Large intestine (tissue), 3 donors: Measurements from ENCODE around the gene CPNE6. TPM values are rescaled to one million over a fixed set of nuclear protein-coding genes. Genes with fewer than 3 reads are reported as not detected.

Source experiments
- DNase-seq, 2 donors: peaks; one replicate each; pipeline versions ENCODE4 v3.0.0 to v3.0.0-alpha.2; 2013
- H3K27ac ChIP-seq: one replicate; pipeline ENCODE4 v1.5.1; 2013; ENCODE audit warnings: low read length
- H3K27me3 ChIP-seq: 2 replicates; pipeline ENCODE4 v1.6.1; 2013; ENCODE audit warnings: low read length; ENCODE audit not compliant: control insufficient read depth, insufficient read depth
- H3K36me3 ChIP-seq: 2 replicates; pipeline ENCODE4 v1.6.1; 2013; ENCODE audit warnings: low read length; ENCODE audit not compliant: control insufficient read depth, insufficient read depth
- H3K4me1 ChIP-seq: one replicate; pipeline ENCODE4 v1.6.1; 2013; ENCODE audit warnings: low read length; ENCODE audit not compliant: control insufficient read depth, insufficient read depth
- H3K4me3 ChIP-seq: one replicate; pipeline ENCODE4 v1.5.1; 2013; ENCODE audit warnings: low read length
- H3K9me3 ChIP-seq: one replicate; pipeline ENCODE4 v1.6.1; 2013; ENCODE audit warnings: mild to moderate bottlenecking, low read depth, low read length, moderate library complexity; ENCODE audit not compliant: control insufficient read depth
- WGBS: methylation state at CpG from one replicate; pipeline ENCODE4 v1.1.5; 2013; ENCODE audit warnings: low lambda C conversion rate; ENCODE audit not compliant: insufficient coverage; 5-methylcytosine and 5-hydroxymethylcytosine counted together
- polyA plus RNA-seq: library from polyadenylated mRNA; unstranded; fragments of 120-200 nt; gene quantifications from one replicate; pipeline ENCODE4 v1.2.1, GENCODE V29; 2013

The CPNE6 gene
- polyA plus RNA-seq, 1 donor, result 0.31 TPM

DNA sequence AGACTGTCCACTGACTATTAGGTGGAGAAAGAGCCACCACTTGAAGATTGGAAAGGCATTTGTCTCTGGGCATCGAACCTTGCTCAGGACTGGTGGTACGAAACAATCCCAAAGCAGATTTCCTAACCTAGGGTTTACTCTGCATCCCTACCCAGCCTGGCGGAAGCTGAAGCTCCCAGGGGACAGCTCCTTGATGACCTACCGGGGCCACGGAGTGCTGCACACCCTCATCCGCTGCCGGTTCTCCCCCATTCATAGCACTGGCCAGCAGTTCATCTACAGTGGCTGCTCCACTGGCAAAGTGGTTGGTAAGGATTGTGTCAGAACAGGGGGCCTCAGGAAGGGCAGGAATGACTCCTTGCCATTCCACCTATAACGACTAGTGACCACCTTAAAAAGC lies 49.8 kb downstream of the CPNE6 start:
- DNase-seq, result no peak
- no peak overlapping the region for H3K27ac ChIP-seq
- H3K27me3 ChIP-seq, result no peaks in the 10 kb centered on the region
- H3K4me3 ChIP-seq, result no peak overlapping the region
- H3K9me3 ChIP-seq, result no peaks in the 10 kb centered on the region
- no CpG with 5 or more reads among the region's 8 CpGs for WGBS
- no peaks in the 10 kb centered on the region for H3K4me1 ChIP-seq
- H3K36me3 ChIP-seq, result peaks cover 70% of the 10 kb centered on the region

DNA sequence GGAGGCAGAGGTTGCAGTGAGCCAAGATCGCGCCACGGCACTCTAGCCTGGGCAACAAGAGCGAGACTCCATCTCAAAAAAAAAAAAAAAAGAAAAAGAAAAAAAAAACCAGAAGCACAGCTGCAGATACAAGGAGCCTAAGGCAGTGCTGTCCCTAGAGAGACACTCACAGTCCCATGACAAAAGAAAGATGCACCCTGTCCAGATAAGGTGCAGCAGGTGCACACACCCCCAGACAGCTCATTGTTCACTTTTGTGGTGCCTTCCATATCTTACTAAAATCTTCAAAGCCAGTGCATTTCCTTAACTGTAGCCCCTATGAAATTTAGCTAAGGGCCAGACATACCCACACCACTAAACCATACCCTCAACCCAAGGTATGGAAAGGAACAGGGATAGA lies 51.1 kb downstream of the CPNE6 start:
- Histone ChIP-seq H3K27ac (no peak overlapping the region), H3K4me1 (no peaks in the 10 kb centered on the region), H3K27me3 (no peaks in the 10 kb centered on the region), H3K36me3 (peaks cover 65% of the 10 kb centered on the region), H3K4me3 (no peak overlapping the region), H3K9me3 (no peaks in the 10 kb centered on the region)
- no CpG with 5 or more reads among the region's 4 CpGs for WGBS
- no peak for DNase-seq

DNA sequence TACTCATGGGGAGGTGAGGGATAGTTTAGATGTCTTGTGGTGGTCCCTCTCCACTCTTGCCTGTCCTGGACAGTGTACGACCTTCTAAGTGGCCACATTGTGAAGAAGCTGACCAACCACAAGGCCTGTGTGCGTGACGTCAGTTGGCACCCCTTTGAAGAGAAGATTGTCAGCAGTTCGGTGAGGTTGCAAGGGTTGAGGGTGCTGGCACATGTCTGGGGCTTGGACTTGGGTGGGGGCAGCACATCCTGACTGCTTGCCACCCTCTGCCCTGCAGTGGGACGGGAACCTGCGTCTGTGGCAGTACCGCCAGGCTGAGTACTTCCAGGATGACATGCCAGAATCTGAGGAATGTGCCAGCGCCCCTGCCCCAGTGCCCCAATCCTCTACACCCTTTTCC lies 51.5 kb downstream of the CPNE6 start:
- no peak overlapping the region for H3K4me3 ChIP-seq
- H3K4me1 ChIP-seq, result no peaks in the 10 kb centered on the region
- no peak overlapping the region for H3K27ac ChIP-seq
- no peak for DNase-seq
- no peaks in the 10 kb centered on the region for H3K9me3 ChIP-seq
- WGBS, result no CpG with 5 or more reads among the region's 8 CpGs
- H3K36me3 ChIP-seq, result peaks cover 60% of the 10 kb centered on the region
- H3K27me3 ChIP-seq, result no peaks in the 10 kb centered on the region

DNA sequence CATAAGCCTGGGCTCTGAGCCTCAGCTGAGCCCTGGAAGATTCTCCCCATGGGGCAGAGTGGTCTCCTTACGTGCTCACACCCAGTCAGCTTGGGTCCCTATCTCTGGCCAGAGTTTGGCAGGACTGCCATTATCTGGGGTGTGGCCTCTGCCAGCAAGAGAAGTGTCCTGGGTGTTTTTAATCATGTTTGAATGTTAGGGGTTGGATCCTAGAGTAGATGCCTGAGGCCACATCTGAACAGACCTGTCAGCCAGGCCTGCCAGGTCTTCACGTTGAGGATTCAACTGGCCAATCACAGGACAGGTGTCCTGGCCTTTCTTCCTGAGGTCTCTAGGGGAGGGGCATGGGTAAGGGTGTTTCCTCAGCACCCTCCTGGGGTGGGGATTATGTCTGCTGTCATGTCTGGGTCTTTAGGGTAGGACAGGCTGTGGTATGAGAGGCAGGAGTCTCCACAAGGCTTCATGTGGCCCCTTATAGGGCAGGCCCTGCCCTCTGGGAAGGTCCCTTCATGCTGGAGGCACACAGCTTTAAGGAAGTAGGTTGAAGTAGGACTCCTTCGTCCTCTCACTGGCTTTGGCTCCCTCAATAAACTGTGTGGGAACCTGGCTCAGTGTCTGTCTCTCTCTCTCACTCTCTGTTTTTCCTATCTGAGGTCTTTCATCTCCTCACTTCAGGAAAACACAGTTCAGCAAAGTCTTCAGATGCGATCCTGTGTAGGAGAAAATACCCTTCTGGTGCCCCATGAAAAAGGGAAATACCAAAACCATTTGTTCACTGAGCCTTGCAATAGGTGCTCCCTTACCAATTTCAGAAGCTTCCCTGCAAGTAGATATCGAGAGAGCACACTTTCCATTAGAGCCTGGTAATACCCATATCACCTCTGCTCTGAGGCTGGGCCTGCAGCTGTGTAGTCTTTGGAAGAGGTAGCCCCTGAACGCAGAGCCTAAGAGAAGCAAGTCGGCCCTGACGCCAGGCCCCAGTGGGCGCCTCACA lies 52.4 kb downstream of the CPNE6 start:
- Histone ChIP-seq H3K27ac (no peak overlapping the region), H3K4me3 (no peak overlapping the region), H3K9me3 (no peaks in the 10 kb centered on the region), H3K27me3 (no peaks in the 10 kb centered on the region), H3K36me3 (peaks cover 52% of the 10 kb centered on the region), H3K4me1 (no peaks in the 10 kb centered on the region)
- WGBS, result no CpG with 5 or more reads among the region's 9 CpGs
- no peak for DNase-seq

DNA sequence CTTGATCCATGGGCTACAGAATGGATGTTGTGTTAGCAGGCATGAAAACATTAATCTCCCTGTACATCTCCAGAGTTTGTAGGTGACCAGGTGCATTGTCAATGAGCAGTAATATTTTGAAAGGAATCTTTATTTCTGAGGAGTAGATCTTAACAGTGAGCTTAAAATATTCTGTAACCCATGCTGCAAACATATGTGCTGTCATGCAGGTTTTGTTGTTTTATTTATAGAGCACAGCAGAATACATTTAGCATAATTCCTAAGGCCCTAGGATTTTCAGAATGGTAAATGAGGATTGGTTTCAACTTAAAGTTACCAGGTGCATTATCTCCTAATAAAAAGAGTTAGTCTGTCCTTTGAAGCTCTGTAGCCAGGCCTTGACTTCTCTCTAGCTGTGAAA lies 55.6 kb downstream of the CPNE6 start:
- Histone ChIP-seq H3K4me1 (no peaks in the 10 kb centered on the region), H3K36me3 (peaks cover 22% of the 10 kb centered on the region), H3K27me3 (no peaks in the 10 kb centered on the region), H3K27ac (no peak overlapping the region), H3K9me3 (no peaks in the 10 kb centered on the region), H3K4me3 (no peak overlapping the region)
- DNase-seq, result no peak

DNA sequence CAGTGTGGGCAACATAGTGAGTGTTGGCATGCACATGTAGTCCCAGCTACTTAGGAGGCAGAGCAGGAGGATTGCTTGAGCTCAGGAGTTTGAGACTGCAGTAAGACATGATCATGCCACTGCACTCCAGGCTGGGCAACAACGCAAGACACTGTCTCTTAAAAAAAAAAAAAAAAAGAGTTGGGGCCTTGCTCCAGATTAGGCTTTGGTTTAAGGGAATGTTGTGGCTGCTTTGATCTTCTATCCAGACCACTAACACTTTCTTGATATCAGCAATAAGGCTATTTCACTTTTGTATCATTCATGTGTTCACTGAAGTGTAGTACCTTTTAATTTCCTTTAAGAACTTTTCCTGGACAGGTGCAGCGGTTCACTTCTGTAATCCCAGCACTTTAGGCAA lies 56.3 kb downstream of the CPNE6 start:
- no CpG with 5 or more reads among the region's 2 CpGs for WGBS

More for the DNA sequence above, 56.3 kb downstream of the CPNE6 start:
- no peak overlapping the region for H3K4me3 ChIP-seq
- no peak for DNase-seq
- no peaks in the 10 kb centered on the region for H3K27me3 ChIP-seq
- no peaks in the 10 kb centered on the region for H3K9me3 ChIP-seq
- no peak overlapping the region for H3K27ac ChIP-seq
- H3K4me1 ChIP-seq, result no peaks in the 10 kb centered on the region
- peaks cover 21% of the 10 kb centered on the region for H3K36me3 ChIP-seq

Other genes with a start within 250 kb of the CPNE6 start
- 48.7 TPM for gene DHRS4, start 117.8 kb upstream of the CPNE6 start, polyA plus RNA-seq
- 29.1 TPM for gene DHRS4L2, start 82.6 kb upstream of the CPNE6 start, polyA plus RNA-seq
- gene CARMIL3, start 19.6 kb upstream of the CPNE6 start, polyA plus RNA-seq, result 2.4 TPM
- gene PCK2, start 22.7 kb downstream of the CPNE6 start, polyA plus RNA-seq, result 177 TPM
- gene DCAF11, start 43.2 kb downstream of the CPNE6 start, polyA plus RNA-seq, result 98.9 TPM
- gene NRL, start 43.4 kb downstream of the CPNE6 start, polyA plus RNA-seq, result 1.6 TPM
- 2.8 TPM for gene FITM1, start 59.1 kb downstream of the CPNE6 start, polyA plus RNA-seq
- 324 TPM for gene PSME1, start 64.6 kb downstream of the CPNE6 start, polyA plus RNA-seq
- gene EMC9, start 70.0 kb downstream of the CPNE6 start, polyA plus RNA-seq, result 33.9 TPM
- gene PSME2, start 75.0 kb downstream of the CPNE6 start, polyA plus RNA-seq, result 243 TPM
- gene RNF31, start 75.9 kb downstream of the CPNE6 start, polyA plus RNA-seq, result 39.1 TPM
- 104 TPM for gene IRF9, start 89.7 kb downstream of the CPNE6 start, polyA plus RNA-seq
- gene REC8, start 100.5 kb downstream of the CPNE6 start, polyA plus RNA-seq, result 201 TPM
- 22.5 TPM for gene IPO4, start 117.3 kb downstream of the CPNE6 start, polyA plus RNA-seq
- gene TM9SF1, start 123.9 kb downstream of the CPNE6 start, polyA plus RNA-seq, result 50.9 TPM
- 8.1 TPM for gene TSSK4, start 134.1 kb downstream of the CPNE6 start, polyA plus RNA-seq
- 92.5 TPM for gene CHMP4A, start 141.9 kb downstream of the CPNE6 start, polyA plus RNA-seq
- 21.8 TPM for gene MDP1, start 144.5 kb downstream of the CPNE6 start, polyA plus RNA-seq
- 194 TPM for gene NEDD8, start 160.8 kb downstream of the CPNE6 start, polyA plus RNA-seq
- 85.9 TPM for gene GMPR2, start 161.4 kb downstream of the CPNE6 start, polyA plus RNA-seq
- 35.4 TPM for gene TINF2, start 171.1 kb downstream of the CPNE6 start, polyA plus RNA-seq
- gene TGM1, start 191.6 kb downstream of the CPNE6 start, polyA plus RNA-seq, result 8.6 TPM
- 29.0 TPM for gene RABGGTA, start 200.0 kb downstream of the CPNE6 start, polyA plus RNA-seq
- gene DHRS1, start 228.2 kb downstream of the CPNE6 start, polyA plus RNA-seq, result 81.3 TPM
- gene NOP9, start 228.3 kb downstream of the CPNE6 start, polyA plus RNA-seq, result 20.9 TPM
- 105 TPM for gene CIDEB, start 236.4 kb downstream of the CPNE6 start, polyA plus RNA-seq
- 6.0 TPM for gene LTB4R2, start 238.6 kb downstream of the CPNE6 start, polyA plus RNA-seq
- 7.2 TPM for gene LTB4R, start 239.9 kb downstream of the CPNE6 start, polyA plus RNA-seq